PC-9 (cell line): ENCODE data around the gene ARHGAP32.

ENCODE experiments used
- EZH2 ChIP-seq: fragments of 200-600 bp; sonication (generic); IDR thresholded peaks from 2 replicates; pipeline ENCODE4 v1.8.0; 2017; ENCODE audit warnings: antibody characterized with exemption, low read depth
- TF ChIP-seq, protein P1 (sequence below): fragments of 200-600 bp; sonication (generic); conservative IDR thresholded peaks from 2 replicates; pipeline ENCODE4 v1.6.1; 2017; ENCODE audit warnings: mixed run types, antibody characterized with exemption, mild to moderate bottlenecking, moderate library complexity

DNA sequence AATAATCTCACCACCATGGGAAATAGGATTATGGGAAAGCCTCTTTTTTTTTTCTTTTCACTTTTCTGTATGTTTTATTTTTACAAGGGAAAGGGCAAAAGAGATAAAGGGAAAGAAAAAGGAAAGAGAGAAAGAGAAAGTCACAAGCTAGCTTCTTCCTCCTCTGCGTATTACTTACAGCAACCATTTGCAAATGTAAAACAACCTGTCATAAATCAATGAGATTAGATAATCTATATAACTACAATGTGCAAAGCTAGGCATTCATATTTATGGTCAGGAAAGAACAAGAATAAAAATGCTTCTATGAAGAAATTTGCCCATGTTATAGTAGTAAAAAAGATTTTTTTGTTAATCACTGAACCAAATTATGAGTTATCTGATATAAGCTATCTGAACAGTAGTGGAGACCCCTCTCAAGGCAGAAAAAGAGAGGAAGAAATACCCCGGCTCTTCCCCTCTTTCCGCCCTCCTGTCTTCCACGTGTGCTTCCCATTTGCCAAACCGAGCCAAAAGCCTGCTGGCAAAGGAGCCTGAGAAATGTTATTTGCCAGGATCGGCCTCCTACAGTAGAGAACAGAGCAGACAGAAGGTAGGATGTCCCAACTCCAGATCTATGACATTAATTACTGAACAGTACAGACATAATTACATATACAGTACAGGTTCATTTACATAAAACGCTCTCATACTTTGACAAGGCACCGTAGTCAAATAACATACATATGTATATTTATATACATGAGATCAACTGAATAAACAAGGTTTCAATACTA lies 50.2 kb downstream of the ARHGAP32 start:
- TF ChIP-seq, protein P1, sequence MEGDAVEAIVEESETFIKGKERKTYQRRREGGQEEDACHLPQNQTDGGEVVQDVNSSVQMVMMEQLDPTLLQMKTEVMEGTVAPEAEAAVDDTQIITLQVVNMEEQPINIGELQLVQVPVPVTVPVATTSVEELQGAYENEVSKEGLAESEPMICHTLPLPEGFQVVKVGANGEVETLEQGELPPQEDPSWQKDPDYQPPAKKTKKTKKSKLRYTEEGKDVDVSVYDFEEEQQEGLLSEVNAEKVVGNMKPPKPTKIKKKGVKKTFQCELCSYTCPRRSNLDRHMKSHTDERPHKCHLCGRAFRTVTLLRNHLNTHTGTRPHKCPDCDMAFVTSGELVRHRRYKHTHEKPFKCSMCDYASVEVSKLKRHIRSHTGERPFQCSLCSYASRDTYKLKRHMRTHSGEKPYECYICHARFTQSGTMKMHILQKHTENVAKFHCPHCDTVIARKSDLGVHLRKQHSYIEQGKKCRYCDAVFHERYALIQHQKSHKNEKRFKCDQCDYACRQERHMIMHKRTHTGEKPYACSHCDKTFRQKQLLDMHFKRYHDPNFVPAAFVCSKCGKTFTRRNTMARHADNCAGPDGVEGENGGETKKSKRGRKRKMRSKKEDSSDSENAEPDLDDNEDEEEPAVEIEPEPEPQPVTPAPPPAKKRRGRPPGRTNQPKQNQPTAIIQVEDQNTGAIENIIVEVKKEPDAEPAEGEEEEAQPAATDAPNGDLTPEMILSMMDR, result no peak
- no peak for TF ChIP-seq EZH2
